K562 (cell line): Measurements from ENCODE around the gene PPP1R15A. TPM values are rescaled to one million over a fixed set of nuclear protein-coding genes. Genes with fewer than 3 reads are reported as not detected.

ENCODE experiments used
- ARNT ChIP-seq, 2 experiments: fragments of 450-650 bp; IDR thresholded peaks; 2 replicates each; pipeline ENCODE4 v1.6.1; 2016; ENCODE audit warnings: mild to moderate bottlenecking in 1 of 2
- BRD4 ChIP-seq: fragments of 200-600 bp; sonication (generic); IDR thresholded peaks from 2 replicates; pipeline ENCODE4 v1.6.1; 2017; ENCODE audit warnings: inconsistent platforms
- CBX5 ChIP-seq: IDR thresholded peaks from 2 replicates; pipeline ENCODE4 v1.6.1; 2014; ENCODE audit warnings: low read depth, borderline replicate concordance
- FOS ChIP-seq: IDR thresholded peaks from 3 replicates; pipeline ENCODE4 v1.6.1; 2011; ENCODE audit not compliant: insufficient read length; ENCODE audit errors: extremely low read depth
- GATAD2A ChIP-seq: fragments of 450-650 bp; IDR thresholded peaks from 2 replicates; pipeline ENCODE4 v1.6.1; 2017
- KHSRP ChIP-seq: fragments of 450-650 bp; IDR thresholded peaks from 2 replicates; pipeline ENCODE4 v1.6.1; 2017
- LCOR ChIP-seq: sonication (generic); formaldehyde crosslinking; IDR thresholded peaks from 2 replicates; pipeline ENCODE4 v1.8.0; 2022; ENCODE audit warnings: mild to moderate bottlenecking, missing genetic modification reagents
- NCOR1 ChIP-seq: fragments of 450-650 bp; IDR thresholded peaks from 2 replicates; pipeline ENCODE4 v1.6.1; 2016; ENCODE audit warnings: mild to moderate bottlenecking, moderate library complexity
- NFYB ChIP-seq: IDR thresholded peaks from 2 replicates; pipeline ENCODE4 v1.6.1; 2011; ENCODE audit warnings: mild to moderate bottlenecking, moderate library complexity; ENCODE audit not compliant: insufficient read length; ENCODE audit errors: extremely low read depth
- NR2F6 ChIP-seq: fragments of 450-650 bp; formaldehyde crosslinking; IDR thresholded peaks from 2 replicates; pipeline ENCODE4 v1.4.0; 2020; ENCODE audit warnings: mild to moderate bottlenecking
- RAD21 ChIP-seq, 2 experiments: fragments of 250-450 bp in 1 of 2; fragments of 450-650 bp in 1 of 2; sonication (Bioruptor Pico) in 1 of 2; formaldehyde crosslinking in 1 of 2; IDR thresholded peaks in 1 of 2; conservative IDR thresholded peaks in 1 of 2; 2 replicates each; pipeline versions ENCODE4 v1.4.0 to v1.8.0; 2020 to 2022; ENCODE audit warnings: mild to moderate bottlenecking in 2 of 2, moderate library complexity in 1 of 2
- RAD51 ChIP-seq: fragments of 450-650 bp; IDR thresholded peaks from 2 replicates; pipeline ENCODE4 v1.7.1; 2016; ENCODE audit warnings: low read depth, mild to moderate bottlenecking, borderline replicate concordance
- SLC30A9 ChIP-seq: fragments of 250-450 bp; sonication (Bioruptor Pico); IDR thresholded peaks from 2 replicates; pipeline ENCODE4 v1.8.0; 2022; ENCODE audit warnings: mild to moderate bottlenecking, moderate library complexity
- SMARCA4 ChIP-seq: fragments of 450-650 bp; IDR thresholded peaks from 2 replicates; pipeline ENCODE4 v1.6.1; 2016
- SMARCB1 ChIP-seq: IDR thresholded peaks from 2 replicates; pipeline ENCODE4 v1.6.1; 2011; ENCODE audit warnings: improper control_type of control experiment, low read depth; ENCODE audit not compliant: insufficient read length
- STAT5B ChIP-seq: fragments of 250-450 bp; sonication (Bioruptor Pico); IDR thresholded peaks from 2 replicates; pipeline ENCODE4 v1.8.0; 2021; ENCODE audit warnings: mild to moderate bottlenecking, inconsistent platforms
- ZKSCAN1 ChIP-seq: fragments of 150-350 bp; IDR thresholded peaks from 2 replicates; pipeline ENCODE4 v1.6.1; 2016; ENCODE audit warnings: low read depth, low read length
- ZNF197 ChIP-seq: fragments of 200-800 bp; sonication (Bioruptor generic); IDR thresholded peaks from 2 replicates; pipeline ENCODE4 v1.6.1; 2016; ENCODE audit warnings: low read depth, missing genetic modification characterization, missing compliant biosample characterization
- ZNF24 ChIP-seq: fragments of 450-650 bp; IDR thresholded peaks from 2 replicates; pipeline ENCODE4 v1.6.1; 2016
- ZNF696 ChIP-seq: fragments of 250-450 bp; sonication (Bioruptor Pico); conservative IDR thresholded peaks from 2 replicates; pipeline ENCODE4 v1.4.0; 2020; ENCODE audit warnings: mild to moderate bottlenecking, moderate library complexity
- polyA plus RNA-seq, 8 experiments: library from polyadenylated mRNA; depleted of rRNA in 4 of 8; stranded (reverse) in 5 of 8; unstranded in 3 of 8; fragments of >200 nt; fragmentation: Nextera tagmentation in 2 of 8; fragmentation: Illumina TruSeq in 1 of 8; extraction: Ambion mirVana in 2 of 8; extraction: Trizol in 1 of 8; gene quantifications; 2 replicates each; pipeline versions ENCODE4 v1.2.1 to v1.2.3, GENCODE V29; 2011 to 2014; ENCODE audit warnings: inconsistent platforms in 1 of 8, missing spikeins in 1 of 8
- total RNA-seq, 7 experiments: library from RNA; depleted of rRNA in 6 of 7; stranded (reverse); fragments of >200 nt in 6 of 7; fragmentation: Illumina TruSeq in 2 of 7; extraction: Trizol in 2 of 7; gene quantifications; 2 replicates each; pipeline versions ENCODE4 v1.2.1 to v1.2.3, GENCODE V29; 2011 to 2021; ENCODE audit warnings: low replicate concordance in 1 of 7
- TF ChIP-seq, protein P1 (sequence below): fragments of 450-650 bp; IDR thresholded peaks from 2 replicates; pipeline ENCODE4 v1.7.1; 2018; ENCODE audit warnings: mild to moderate bottlenecking, low read depth; ENCODE audit not compliant: partially characterized antibody
- TF ChIP-seq, protein P2 (sequence below): fragments of 450-650 bp; formaldehyde crosslinking; IDR thresholded peaks from 2 replicates; pipeline ENCODE4 v1.4.0; 2020; ENCODE audit warnings: mild to moderate bottlenecking, moderate library complexity
- TF ChIP-seq, protein P3 (sequence below): fragments of 250-450 bp; sonication (Bioruptor Pico); IDR thresholded peaks from 2 replicates; pipeline ENCODE4 v1.8.0; 2021; ENCODE audit warnings: moderate library complexity, mild to moderate bottlenecking, inconsistent platforms
- TF ChIP-seq, protein P4 (sequence below): sonication (generic); formaldehyde crosslinking; IDR thresholded peaks from 2 replicates; pipeline ENCODE4 v1.9.0; 2022; ENCODE audit warnings: mild to moderate bottlenecking, missing genetic modification reagents

Gene PPP1R15A
- total and polyA plus RNA-seq, 9 of the 15 experiments (the other 6 are each of a cell fraction or from before 2014, with no cell fraction given), result 0.42 to 73.7 (median 44.0) TPM

DNA sequence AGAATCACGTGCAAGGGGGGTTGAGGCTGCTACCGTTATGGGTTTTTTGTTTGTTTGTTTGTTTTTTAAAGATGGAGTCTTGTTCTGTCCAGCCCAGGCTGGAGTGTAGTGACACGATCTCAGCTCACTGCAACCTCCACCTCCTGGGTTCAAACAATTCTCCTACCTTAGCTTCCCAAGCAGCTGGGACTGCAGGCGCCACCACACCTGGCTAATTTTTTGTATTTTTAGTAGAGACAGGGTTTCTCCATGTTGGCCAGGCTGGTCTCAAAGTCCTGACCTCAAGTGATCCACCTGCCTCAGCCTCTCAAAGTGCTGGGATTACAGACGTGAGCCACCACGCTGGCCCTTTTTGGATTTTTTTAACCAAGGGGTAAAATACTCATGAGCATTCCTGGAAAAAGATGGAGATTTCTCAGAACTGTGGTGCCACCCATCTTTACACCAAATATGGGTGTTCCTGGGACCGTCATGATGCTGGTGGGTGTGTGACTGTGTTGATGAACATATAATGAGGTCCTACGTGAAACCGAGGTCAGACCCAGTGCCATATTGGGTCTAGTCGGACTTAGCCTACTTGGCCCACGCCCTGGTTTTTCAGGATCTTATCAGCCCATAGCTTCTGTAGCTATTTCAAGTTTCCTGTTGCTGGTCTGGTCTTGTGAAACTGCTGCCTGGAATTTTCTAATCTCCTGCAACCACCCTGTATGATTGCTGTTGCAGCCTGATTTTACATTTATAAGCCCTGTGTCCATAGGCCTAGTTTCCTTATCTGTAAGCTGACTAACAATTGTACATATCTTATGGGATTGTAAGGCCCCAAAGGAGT lies 6.2 kb downstream of the PPP1R15A start (continued):
- TF ChIP-seq NFYB (no peak), ZNF696 (CRISPR knock-in tag) (no peak), KHSRP (peak; percentile 79), ZKSCAN1 (peak; percentile 65), ZNF24 (peak; percentile 66; the same call in 1 of the 2 replicates), CBX5 (no peak), RAD51 (peak; percentile 52; the same call in 1 of the 2 replicates), NCOR1 (peak; percentile 99), ZNF197 (CRISPR knock-in tag) (peak; percentile 92), FOS (no peak), RAD21 (CRISPR knock-in tag; conservative IDR thresholded peaks at IDR 0.05 in 1 of 2, IDR thresholded peaks at IDR 0.05 in 1 of 2) (peak in 1 of 2 experiments; percentile 20; a peak in 3 of 4 replicates), GATAD2A (0 out of 2 replicates have a peak, but pooled peaks have one; percentile 38), ARNT (IDR thresholded peaks at IDR 0.05) (peak; percentile 95 to 98), SLC30A9 (no peak), LCOR (CRISPR knock-in tag) (peak; percentile 96), SMARCA4 (peak; percentile 99), BRD4 (no peak), STAT5B (CRISPR knock-in tag) (no peak), NR2F6 (CRISPR knock-in tag) (no peak), SMARCB1 (no peak)
- TF ChIP-seq, protein P1, sequence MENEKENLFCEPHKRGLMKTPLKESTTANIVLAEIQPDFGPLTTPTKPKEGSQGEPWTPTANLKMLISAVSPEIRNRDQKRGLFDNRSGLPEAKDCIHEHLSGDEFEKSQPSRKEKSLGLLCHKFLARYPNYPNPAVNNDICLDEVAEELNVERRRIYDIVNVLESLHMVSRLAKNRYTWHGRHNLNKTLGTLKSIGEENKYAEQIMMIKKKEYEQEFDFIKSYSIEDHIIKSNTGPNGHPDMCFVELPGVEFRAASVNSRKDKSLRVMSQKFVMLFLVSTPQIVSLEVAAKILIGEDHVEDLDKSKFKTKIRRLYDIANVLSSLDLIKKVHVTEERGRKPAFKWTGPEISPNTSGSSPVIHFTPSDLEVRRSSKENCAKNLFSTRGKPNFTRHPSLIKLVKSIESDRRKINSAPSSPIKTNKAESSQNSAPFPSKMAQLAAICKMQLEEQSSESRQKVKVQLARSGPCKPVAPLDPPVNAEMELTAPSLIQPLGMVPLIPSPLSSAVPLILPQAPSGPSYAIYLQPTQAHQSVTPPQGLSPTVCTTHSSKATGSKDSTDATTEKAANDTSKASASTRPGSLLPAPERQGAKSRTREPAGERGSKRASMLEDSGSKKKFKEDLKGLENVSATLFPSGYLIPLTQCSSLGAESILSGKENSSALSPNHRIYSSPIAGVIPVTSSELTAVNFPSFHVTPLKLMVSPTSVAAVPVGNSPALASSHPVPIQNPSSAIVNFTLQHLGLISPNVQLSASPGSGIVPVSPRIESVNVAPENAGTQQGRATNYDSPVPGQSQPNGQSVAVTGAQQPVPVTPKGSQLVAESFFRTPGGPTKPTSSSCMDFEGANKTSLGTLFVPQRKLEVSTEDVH, result peak; percentile 69
- TF ChIP-seq, protein P2, sequence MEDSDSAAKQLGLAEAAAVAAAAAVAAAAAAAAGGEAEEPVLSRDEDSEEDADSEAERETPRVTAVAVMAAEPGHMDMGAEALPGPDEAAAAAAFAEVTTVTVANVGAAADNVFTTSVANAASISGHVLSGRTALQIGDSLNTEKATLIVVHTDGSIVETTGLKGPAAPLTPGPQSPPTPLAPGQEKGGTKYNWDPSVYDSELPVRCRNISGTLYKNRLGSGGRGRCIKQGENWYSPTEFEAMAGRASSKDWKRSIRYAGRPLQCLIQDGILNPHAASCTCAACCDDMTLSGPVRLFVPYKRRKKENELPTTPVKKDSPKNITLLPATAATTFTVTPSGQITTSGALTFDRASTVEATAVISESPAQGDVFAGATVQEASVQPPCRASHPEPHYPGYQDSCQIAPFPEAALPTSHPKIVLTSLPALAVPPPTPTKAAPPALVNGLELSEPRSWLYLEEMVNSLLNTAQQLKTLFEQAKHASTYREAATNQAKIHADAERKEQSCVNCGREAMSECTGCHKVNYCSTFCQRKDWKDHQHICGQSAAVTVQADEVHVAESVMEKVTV (CRISPR knock-in tag), result 0 out of 2 replicates have a peak, but pooled peaks have one; percentile 6
- TF ChIP-seq, protein P3, sequence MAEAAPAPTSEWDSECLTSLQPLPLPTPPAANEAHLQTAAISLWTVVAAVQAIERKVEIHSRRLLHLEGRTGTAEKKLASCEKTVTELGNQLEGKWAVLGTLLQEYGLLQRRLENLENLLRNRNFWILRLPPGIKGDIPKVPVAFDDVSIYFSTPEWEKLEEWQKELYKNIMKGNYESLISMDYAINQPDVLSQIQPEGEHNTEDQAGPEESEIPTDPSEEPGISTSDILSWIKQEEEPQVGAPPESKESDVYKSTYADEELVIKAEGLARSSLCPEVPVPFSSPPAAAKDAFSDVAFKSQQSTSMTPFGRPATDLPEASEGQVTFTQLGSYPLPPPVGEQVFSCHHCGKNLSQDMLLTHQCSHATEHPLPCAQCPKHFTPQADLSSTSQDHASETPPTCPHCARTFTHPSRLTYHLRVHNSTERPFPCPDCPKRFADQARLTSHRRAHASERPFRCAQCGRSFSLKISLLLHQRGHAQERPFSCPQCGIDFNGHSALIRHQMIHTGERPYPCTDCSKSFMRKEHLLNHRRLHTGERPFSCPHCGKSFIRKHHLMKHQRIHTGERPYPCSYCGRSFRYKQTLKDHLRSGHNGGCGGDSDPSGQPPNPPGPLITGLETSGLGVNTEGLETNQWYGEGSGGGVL (CRISPR knock-in tag), result no peak; the same call in 1 of the 2 replicates
- TF ChIP-seq, protein P4, sequence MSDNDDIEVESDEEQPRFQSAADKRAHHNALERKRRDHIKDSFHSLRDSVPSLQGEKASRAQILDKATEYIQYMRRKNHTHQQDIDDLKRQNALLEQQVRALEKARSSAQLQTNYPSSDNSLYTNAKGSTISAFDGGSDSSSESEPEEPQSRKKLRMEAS (CRISPR knock-in tag), result peak; percentile 70
